ENCODE results near the gene ISLR2. TPM values are rescaled to one million over a fixed set of nuclear protein-coding genes. Genes with fewer than 3 reads are reported as not detected.
A peak's percentile ranks its signal among the peaks of the same experiment; 100 is the strongest.

ISLR2 gene
- total and polyA plus RNA-seq, 2 experiments from 2014 or later = 0.13 TPM; not detected in 1

DNA sequence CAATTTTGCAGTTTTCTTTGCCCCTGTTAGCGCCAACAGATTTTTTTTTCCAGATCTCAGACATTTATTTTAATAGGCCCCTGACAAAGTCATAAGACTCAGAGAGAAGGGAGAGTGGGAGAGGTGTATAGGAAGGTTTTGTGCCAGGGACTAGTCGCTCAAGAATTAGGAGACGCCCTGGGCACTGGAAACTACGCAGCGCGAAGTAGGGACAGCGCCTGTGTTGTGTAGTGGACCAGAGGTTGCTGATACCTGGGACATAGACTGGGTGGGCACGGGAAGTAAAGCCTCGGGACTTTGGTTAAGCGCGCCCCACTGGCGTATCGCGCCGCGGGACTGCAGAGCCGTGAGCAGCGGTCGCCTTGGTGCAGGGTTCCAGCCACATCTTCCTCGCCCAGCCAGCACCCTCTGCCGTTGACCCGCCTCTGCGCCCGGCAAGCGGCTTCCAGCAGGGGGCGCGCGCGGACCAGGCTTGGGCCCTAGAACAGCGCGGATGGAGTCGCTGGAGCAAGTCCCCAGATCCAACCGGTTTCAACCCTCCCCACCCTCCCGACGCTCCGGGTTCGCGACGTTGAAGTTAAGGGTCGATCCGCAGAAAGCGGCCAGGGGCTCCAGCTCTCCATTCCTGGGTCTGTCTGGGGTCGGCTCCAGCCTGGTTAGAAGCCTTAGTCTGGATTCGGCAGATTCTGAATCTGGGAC is 3.0 kb upstream of the ISLR2 start:
- peak overlapping the region; percentile 53 for H3K4me3 ChIP-seq
- no peaks in the 10 kb centered on the region for H3K9me2 ChIP-seq (replicated peaks; ENCODE audit: insufficient read depth)
- H2AFZ ChIP-seq = peak overlapping the region; percentile 52
- no peak for TF ChIP-seq EZH2phosphoT487 (IDR thresholded peaks at IDR 0.05; ENCODE audit: low read depth, severe bottlenecking, unreplicated experiment)
- TF ChIP-seq EZH2 (IDR thresholded peaks at IDR 0.05; ENCODE audit: borderline replicate concordance) = no peak
- TF ChIP-seq, protein P1, sequence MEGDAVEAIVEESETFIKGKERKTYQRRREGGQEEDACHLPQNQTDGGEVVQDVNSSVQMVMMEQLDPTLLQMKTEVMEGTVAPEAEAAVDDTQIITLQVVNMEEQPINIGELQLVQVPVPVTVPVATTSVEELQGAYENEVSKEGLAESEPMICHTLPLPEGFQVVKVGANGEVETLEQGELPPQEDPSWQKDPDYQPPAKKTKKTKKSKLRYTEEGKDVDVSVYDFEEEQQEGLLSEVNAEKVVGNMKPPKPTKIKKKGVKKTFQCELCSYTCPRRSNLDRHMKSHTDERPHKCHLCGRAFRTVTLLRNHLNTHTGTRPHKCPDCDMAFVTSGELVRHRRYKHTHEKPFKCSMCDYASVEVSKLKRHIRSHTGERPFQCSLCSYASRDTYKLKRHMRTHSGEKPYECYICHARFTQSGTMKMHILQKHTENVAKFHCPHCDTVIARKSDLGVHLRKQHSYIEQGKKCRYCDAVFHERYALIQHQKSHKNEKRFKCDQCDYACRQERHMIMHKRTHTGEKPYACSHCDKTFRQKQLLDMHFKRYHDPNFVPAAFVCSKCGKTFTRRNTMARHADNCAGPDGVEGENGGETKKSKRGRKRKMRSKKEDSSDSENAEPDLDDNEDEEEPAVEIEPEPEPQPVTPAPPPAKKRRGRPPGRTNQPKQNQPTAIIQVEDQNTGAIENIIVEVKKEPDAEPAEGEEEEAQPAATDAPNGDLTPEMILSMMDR (IDR thresholded peaks at IDR 0.05; ENCODE audit: poor library complexity) = peak; percentile 99
- H3K36me3 ChIP-seq (replicated peaks; ENCODE audit: insufficient read depth, low read depth) = no peaks in the 10 kb centered on the region
- peak; percentile 93 for DNase-seq (ENCODE audit: low spot score)
- H3K79me2 ChIP-seq = no peaks in the 10 kb centered on the region
- H3K9me3 ChIP-seq (ENCODE audit: low read depth) = no peaks in the 10 kb centered on the region
- H3K4me2 ChIP-seq = peak overlapping the region; percentile 89
- H3K27ac ChIP-seq = no peak overlapping the region
- peaks cover 85% of the 10 kb centered on the region for H3K27me3 ChIP-seq
- WGBS (ENCODE audit: low lambda C conversion rate, missing lambda C conversion rate) = 19% methylated on average over 34 of the region's 44 CpGs
- H4K20me1 ChIP-seq (ENCODE audit: insufficient read depth, poor library complexity, severe bottlenecking) = no peaks in the 10 kb centered on the region
- H3K4me1 ChIP-seq (ENCODE audit: insufficient read depth) = peaks cover 22% of the 10 kb centered on the region

- DNase-seq (ENCODE audit: low spot score) = peak; percentile 36
- no peaks in the 10 kb centered on the region for H3K36me3 ChIP-seq (replicated peaks; ENCODE audit: insufficient read depth, low read depth)
- 3% methylated on average over 47 of the region's 53 CpGs for WGBS (ENCODE audit: low lambda C conversion rate, missing lambda C conversion rate)
- no peaks in the 10 kb centered on the region for H3K9me2 ChIP-seq (replicated peaks; ENCODE audit: insufficient read depth)
- H3K4me2 ChIP-seq = peak overlapping the region; percentile 89
- H3K9me3 ChIP-seq (ENCODE audit: low read depth) = no peaks in the 10 kb centered on the region
- H2AFZ ChIP-seq = peak overlapping the region; percentile 52
- no peaks in the 10 kb centered on the region for H3K79me2 ChIP-seq
- H3K27ac ChIP-seq = no peak overlapping the region
- peak overlapping the region; percentile 53 for H3K4me3 ChIP-seq
- peaks cover 86% of the 10 kb centered on the region for H3K27me3 ChIP-seq
- TF ChIP-seq, protein P1 (IDR thresholded peaks at IDR 0.05; ENCODE audit: poor library complexity) = no peak
- peak; percentile 93 for TF ChIP-seq EZH2 (IDR thresholded peaks at IDR 0.05; ENCODE audit: borderline replicate concordance)
- peak; percentile 80 for TF ChIP-seq EZH2phosphoT487 (IDR thresholded peaks at IDR 0.05; ENCODE audit: low read depth, severe bottlenecking, unreplicated experiment)
- no peaks in the 10 kb centered on the region for H4K20me1 ChIP-seq (ENCODE audit: insufficient read depth, poor library complexity, severe bottlenecking)
- H3K4me1 ChIP-seq (ENCODE audit: insufficient read depth) = peaks cover 22% of the 10 kb centered on the region
Measured at GRCh38 chr15:74127954-74128784, 2.2 kb upstream of the ISLR2 start.

GRCh38 chr15:74128785-74129585 is 1.4 kb upstream of the ISLR2 start:
- Histone ChIP-seq H4K20me1 (ENCODE audit: insufficient read depth, poor library complexity, severe bottlenecking) (no peaks in the 10 kb centered on the region), H3K9me3 (ENCODE audit: low read depth) (no peaks in the 10 kb centered on the region), H3K4me3 (no peak overlapping the region), H3K4me1 (ENCODE audit: insufficient read depth) (peaks cover 22% of the 10 kb centered on the region), H3K9me2 (replicated peaks; ENCODE audit: insufficient read depth) (no peaks in the 10 kb centered on the region), H3K4me2 (peak overlapping the region; percentile 89), H3K27me3 (peaks cover 86% of the 10 kb centered on the region), H3K27ac (no peak overlapping the region), H3K36me3 (replicated peaks; ENCODE audit: insufficient read depth, low read depth) (no peaks in the 10 kb centered on the region), H2AFZ (no peak overlapping the region), H3K79me2 (no peaks in the 10 kb centered on the region)
- WGBS (ENCODE audit: low lambda C conversion rate, missing lambda C conversion rate) = 4% methylated on average over 40 of the region's 43 CpGs
- TF ChIP-seq, protein P1 (IDR thresholded peaks at IDR 0.05; ENCODE audit: poor library complexity) = no peak
- peak; percentile 90 for TF ChIP-seq EZH2phosphoT487 (IDR thresholded peaks at IDR 0.05; ENCODE audit: low read depth, severe bottlenecking, unreplicated experiment)
- TF ChIP-seq EZH2 (IDR thresholded peaks at IDR 0.05; ENCODE audit: borderline replicate concordance) = peak; percentile 69
- DNase-seq (ENCODE audit: low spot score) = no peak
